ENCODE data around the gene MYCBP.
A peak's percentile ranks its signal among the peaks of the same experiment; 100 is the strongest.

Gene MYCBP

GRCh38 chr1:38819040-38819439, 54.1 kb downstream of the MYCBP start:
- no peak for DNase-seq

- DNase-seq: peak; percentile 56
Observed at GRCh38 chr1:38818175-38818976, 54.8 kb downstream of the MYCBP start.

DNA sequence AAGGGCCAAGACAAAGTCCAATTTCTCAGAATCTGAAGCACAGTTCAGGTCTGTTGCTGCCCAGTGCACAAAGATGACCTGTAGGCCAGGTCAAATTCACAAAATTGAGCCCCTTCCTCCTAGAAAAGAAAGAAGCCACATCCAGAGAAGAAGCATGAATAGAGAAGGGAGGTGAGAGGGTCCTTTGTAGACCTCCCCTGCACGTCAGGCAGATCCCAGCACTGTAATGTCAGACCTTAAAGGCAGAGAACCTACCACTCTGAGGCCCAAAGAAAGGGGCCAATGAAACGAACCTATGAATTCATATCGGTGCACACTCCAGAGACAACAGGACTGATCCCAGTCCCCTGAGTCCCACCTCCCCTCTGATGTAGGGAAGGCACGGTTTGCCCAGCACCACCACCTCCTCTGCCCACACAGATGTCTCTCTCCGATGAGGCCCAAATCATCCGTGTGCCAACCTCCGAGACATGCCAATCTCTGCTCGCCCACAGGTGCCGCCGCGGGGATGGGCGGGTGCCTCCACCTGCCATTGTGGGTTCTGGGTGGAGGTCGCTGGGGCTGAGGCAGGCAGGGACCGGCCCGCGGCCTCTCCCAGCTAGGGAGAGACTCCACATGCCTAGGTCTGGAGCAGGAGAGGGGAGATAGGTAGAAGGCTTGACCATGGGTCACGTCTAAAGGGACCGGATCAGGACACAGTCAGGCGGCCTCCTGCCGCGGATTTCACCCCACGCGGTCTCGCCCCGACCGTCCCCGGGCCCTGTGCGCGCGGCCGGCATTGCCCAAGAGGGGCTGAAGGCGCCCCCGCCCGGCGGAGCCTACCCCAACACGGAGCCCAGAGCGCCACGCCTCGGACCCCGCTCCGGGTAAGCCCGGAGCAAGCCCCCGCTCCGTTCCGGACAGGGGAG, 55.6 kb downstream of the MYCBP start:
- DNase-seq: no peak

DNA sequence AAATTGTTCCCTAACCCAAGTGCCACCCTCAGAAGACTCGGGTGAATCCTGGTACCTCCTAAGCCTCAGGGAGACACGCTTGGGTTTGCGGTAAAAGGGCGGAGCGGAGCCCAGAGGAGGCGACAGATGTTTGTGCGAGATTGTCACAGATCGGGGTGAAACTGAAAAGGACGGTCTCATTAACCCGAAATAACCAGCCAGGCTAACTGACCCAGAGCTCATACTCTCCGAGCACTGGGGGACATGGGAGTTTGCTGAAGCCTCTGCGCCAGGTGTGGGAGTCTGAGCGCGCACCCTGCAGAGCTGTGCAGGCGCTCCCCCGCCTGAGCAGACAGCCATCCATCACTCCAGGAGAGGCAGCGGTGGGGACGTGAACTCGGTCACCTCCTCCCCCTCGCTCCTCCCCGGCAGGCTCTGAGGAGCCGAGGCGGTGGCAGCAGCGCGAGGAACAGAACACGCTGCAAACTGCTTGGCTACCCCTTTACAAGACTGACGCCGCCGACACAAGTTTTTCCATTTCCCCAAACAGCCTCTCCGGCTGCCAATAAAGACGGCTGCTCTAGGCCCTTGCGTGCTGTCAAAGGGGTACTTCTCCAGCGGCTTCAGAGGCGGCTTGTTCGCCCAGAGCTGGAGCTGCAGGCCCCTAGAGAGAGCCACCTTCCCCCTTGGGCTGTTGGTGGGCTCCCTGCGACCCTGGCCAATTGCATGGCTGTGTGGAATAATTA, 57.1 kb downstream of the MYCBP start:
- DNase-seq: no peak

GRCh38 chr1:38814984-38815464, 58.1 kb downstream of the MYCBP start:
- DNase-seq: no peak

DNA sequence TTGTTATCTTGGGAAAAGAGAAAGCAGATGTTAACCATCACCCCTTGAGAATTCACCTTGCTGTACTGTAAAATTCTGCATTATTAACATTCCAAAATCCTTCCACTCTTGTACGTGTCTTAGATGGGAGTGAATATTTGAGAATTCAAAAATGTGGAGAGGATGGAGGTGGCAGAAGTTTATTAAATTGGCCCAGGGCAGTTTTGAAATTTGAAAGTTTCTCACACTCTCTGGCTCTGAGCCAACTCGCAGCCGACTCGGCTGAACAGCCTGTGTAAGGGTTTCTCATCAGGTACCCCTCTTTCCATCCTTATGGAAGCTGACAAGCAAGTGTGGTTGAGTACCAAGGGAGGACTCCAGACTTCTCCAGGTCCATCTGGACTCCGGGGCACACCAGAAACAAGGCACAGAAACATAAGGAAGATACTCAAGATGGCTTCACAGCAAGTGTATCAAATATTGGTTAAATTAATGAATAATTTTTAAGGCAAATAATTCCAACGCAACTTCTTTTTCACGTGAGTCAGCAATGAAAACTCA, 58.6 kb downstream of the MYCBP start:
- DNase-seq: no peak

DNA sequence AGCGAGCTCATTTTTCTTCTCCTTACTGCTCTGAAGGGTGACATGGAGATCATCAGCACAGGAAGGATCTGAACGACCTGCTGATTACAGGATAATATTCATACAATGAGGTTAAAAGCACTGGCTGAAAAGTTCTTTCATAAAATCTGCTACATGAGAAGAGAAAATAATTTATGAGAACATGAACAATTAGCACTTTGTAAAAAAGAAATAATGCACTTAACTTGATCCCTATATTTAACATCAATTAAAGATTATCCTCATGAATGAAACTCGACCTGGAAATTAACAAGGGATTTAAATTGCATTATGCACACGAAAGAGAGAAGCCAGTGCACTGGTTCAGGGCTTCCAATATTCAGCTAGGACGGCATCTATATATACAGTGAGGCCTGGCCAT, 60.2 kb downstream of the MYCBP start:
- no peak for DNase-seq
